CD8-positive, alpha-beta memory T cell (primary cell): ENCODE measurements around the gene WNT10A. TPM values are rescaled to one million over a fixed set of nuclear protein-coding genes. Genes with fewer than 3 reads are reported as not detected.

Experiments
- CTCF ChIA-PET: fragments of 350-600 bp; sonication (Branson Sonifier 250); formaldehyde crosslinking; loops from one replicate; lab custom pipeline; 2021; ENCODE audit warnings: antibody characterized with exemption; lab: Charles Lee
- POLR2A ChIA-PET: fragments of 350-600 bp; sonication (Branson Sonifier 250); formaldehyde crosslinking; loops from one replicate; lab custom pipeline; 2021; ENCODE audit warnings: antibody characterized with exemption; lab: Charles Lee
- DNase-seq, 5 donors: peaks; one replicate each; pipeline versions ENCODE4 v3.0.0 to v3.0.0-alpha.2; 2020 to 2022; ENCODE audit warnings: mixed read lengths in 1 of 5
- H3K27ac ChIP-seq: one replicate; pipeline ENCODE4 v1.7.0; 2013; ENCODE audit warnings: low read depth, mild to moderate bottlenecking, low read length, moderate library complexity
- H3K27me3 ChIP-seq: 2 replicates; pipeline ENCODE4 v1.7.0; 2013; ENCODE audit warnings: low read length, mild to moderate bottlenecking; ENCODE audit not compliant: insufficient read depth, poor library complexity, severe bottlenecking
- H3K36me3 ChIP-seq: 2 replicates; pipeline ENCODE4 v1.7.0; 2013; ENCODE audit warnings: mild to moderate bottlenecking, low read length, moderate library complexity; ENCODE audit not compliant: insufficient read depth
- H3K4me1 ChIP-seq: 2 replicates; pipeline ENCODE4 v1.7.0; 2013; ENCODE audit warnings: mild to moderate bottlenecking, low read length, moderate library complexity; ENCODE audit not compliant: insufficient read depth
- H3K4me3 ChIP-seq: 2 replicates; pipeline ENCODE4 v1.7.0; 2013; ENCODE audit warnings: mild to moderate bottlenecking, low read length
- H3K9me3 ChIP-seq: 2 replicates; pipeline ENCODE4 v1.7.0; 2013; ENCODE audit warnings: mild to moderate bottlenecking, low read length
- H3K27ac Mint-ChIP-seq, 8 donors: one replicate each; pipeline ENCODE4 v1.8.0; 2020 to 2021; ENCODE audit warnings: mixed read lengths in 8 of 8, mild to moderate bottlenecking in 6 of 8, inconsistent platforms in 3 of 8, moderate library complexity in 3 of 8
- H3K27me3 Mint-ChIP-seq, 2 donors: one replicate each; pipeline ENCODE4 v1.8.0; 2020 to 2021; ENCODE audit warnings: mixed read lengths in 2 of 2, mild to moderate bottlenecking in 1 of 2, moderate library complexity in 1 of 2
- H3K36me3 Mint-ChIP-seq, 3 donors: one replicate each; pipeline ENCODE4 v1.8.0; 2020 to 2021; ENCODE audit warnings: mixed read lengths in 3 of 3, inconsistent platforms in 1 of 3, mild to moderate bottlenecking in 1 of 3
- H3K4me1 Mint-ChIP-seq, 3 donors: one replicate each; pipeline ENCODE4 v1.8.0; 2020 to 2021; ENCODE audit warnings: mixed read lengths in 3 of 3, inconsistent platforms in 1 of 3, mild to moderate bottlenecking in 1 of 3
- H3K4me3 Mint-ChIP-seq, 7 donors: one replicate each; pipeline ENCODE4 v1.8.0; 2020 to 2021; ENCODE audit warnings: mixed read lengths in 7 of 7, mild to moderate bottlenecking in 6 of 7, moderate library complexity in 4 of 7, inconsistent platforms in 2 of 7
- H3K9me3 Mint-ChIP-seq, 5 donors: one replicate each; pipeline ENCODE4 v1.8.0; 2020 to 2022; ENCODE audit warnings: mixed read lengths in 5 of 5, mild to moderate bottlenecking in 3 of 5, moderate library complexity in 2 of 5, inconsistent platforms in 1 of 5
- polyA plus RNA-seq: library from polyadenylated mRNA; unstranded; fragments of 300-500 nt; fragmentation: Illumina TruSeq; gene quantifications from one replicate; pipeline ENCODE4 v1.2.3, GENCODE V29; 2021
- total RNA-seq, 2 experiments: library from RNA; stranded (reverse); gene quantifications; one replicate each; pipeline ENCODE4 v1.2.3, GENCODE V29; 2021

The WNT10A gene
- total and polyA plus RNA-seq, 3 experiments from 2014 or later: 1.0 to 1.5 (median 1.1) TPM

- Mint-ChIP-seq H3K36me3 (peaks cover 0 to 2% (median 2%) of the 10 kb centered on the region in 3 donors), H3K4me3 (peak overlapping the region in 6 of 7 donors; percentile 55 to 80 (median 74)), H3K27ac (peak overlapping the region in 1 of 8 donors; percentile 36), H3K9me3 (no peaks in the 10 kb centered on the region), H3K27me3 (peaks cover 74 to 85% of the 10 kb centered on the region in 2 donors), H3K4me1 (peaks cover 18 to 32% (median 24%) of the 10 kb centered on the region in 3 donors)
- no peak for DNase-seq
- CTCF ChIA-PET: interaction anchor here (1.1 to 4.9 kb wide), 4 partner anchors 17 to 121 kb away, joined by 3 to 28 read pairs (median 6); partner anchors contain the start of gene WNT10A
- Histone ChIP-seq H3K27ac (no peak overlapping the region), H3K4me3 (no peak overlapping the region), H3K27me3 (peaks cover 38% of the 10 kb centered on the region), H3K4me1 (peaks cover 18% of the 10 kb centered on the region), H3K36me3 (no peaks in the 10 kb centered on the region), H3K9me3 (no peaks in the 10 kb centered on the region)
- POLR2A ChIA-PET: no interaction called here
Measured at GRCh38 chr2:218858671-218859555, 21.7 kb upstream of the WNT10A start.

- H3K36me3 Mint-ChIP-seq: peaks cover 0 to 3% (median 2%) of the 10 kb centered on the region in 3 donors
- Histone ChIP-seq H3K27ac (no peak within 1 kb of the TSS), H3K4me3 (no peak within 1 kb of the TSS), H3K9me3 (no peaks in the 10 kb centered on the region), H3K4me1 (peaks cover 18% of the 10 kb centered on the region), H3K27me3 (peaks cover 39% of the 10 kb centered on the region), H3K36me3 (no peaks in the 10 kb centered on the region)
- H3K27me3 Mint-ChIP-seq: peaks cover 73 to 84% of the 10 kb centered on the region in 2 donors
- POLR2A ChIA-PET: no interaction called here
- CTCF ChIA-PET: interaction anchor here (1.6 to 4.9 kb wide), 3 partner anchors 17 to 38 kb away, joined by 8 to 28 read pairs (median 9); no protein-coding TSS in a partner anchor
- peak within 1 kb of the TSS in 2 of 8 donors; percentile 36 to 58 for H3K27ac Mint-ChIP-seq
- DNase-seq: no peak
- peak within 1 kb of the TSS in 6 of 7 donors; percentile 61 to 80 (median 74) for H3K4me3 Mint-ChIP-seq
- H3K4me1 Mint-ChIP-seq: peaks cover 18 to 32% (median 24%) of the 10 kb centered on the region in 3 donors
- H3K9me3 Mint-ChIP-seq: no peaks in the 10 kb centered on the region
Measured at GRCh38 chr2:218859556-218859987, 21.1 kb upstream of the WNT10A start, which contains the start of gene WNT6. WNT6 (plus strand) TSS chr2:218859805; CDS start chr2:218860038, 233 bp downstream.

GRCh38 chr2:218859988-218860831, 20.4 kb upstream of the WNT10A start:
- Histone ChIP-seq H3K9me3 (no peaks in the 10 kb centered on the region), H3K36me3 (no peaks in the 10 kb centered on the region), H3K27ac (no peak overlapping the region), H3K4me1 (peaks cover 18% of the 10 kb centered on the region), H3K27me3 (peaks cover 39% of the 10 kb centered on the region), H3K4me3 (no peak overlapping the region)
- Mint-ChIP-seq H3K27ac (peak overlapping the region in 1 of 8 donors; percentile 58), H3K36me3 (peaks cover 0 to 3% (median 2%) of the 10 kb centered on the region in 3 donors), H3K4me1 (peaks cover 18 to 32% (median 24%) of the 10 kb centered on the region in 3 donors), H3K9me3 (no peaks in the 10 kb centered on the region), H3K4me3 (peak overlapping the region in 6 of 7 donors; percentile 47 to 79 (median 62)), H3K27me3 (peaks cover 67 to 83% of the 10 kb centered on the region in 2 donors)
- DNase-seq: no peak
- ChIA-PET POLR2A (no interaction called here), CTCF (interaction anchor here (1.5 to 1.7 kb wide), 2 partner anchors 12 to 16 kb away, joined by 3 to 9 read pairs; no protein-coding TSS in a partner anchor)

GRCh38 chr2:218860950-218861381, 19.7 kb upstream of the WNT10A start:
- H3K27me3 Mint-ChIP-seq: peaks cover 59 to 80% of the 10 kb centered on the region in 2 donors
- no peak overlapping the region for H3K4me3 ChIP-seq
- H3K9me3 ChIP-seq: no peaks in the 10 kb centered on the region
- H3K27ac Mint-ChIP-seq: no peak overlapping the region
- CTCF ChIA-PET: interaction anchor here (1.2 to 1.7 kb wide), 3 partner anchors 13 to 37 kb away, joined by 3 to 9 read pairs (median 4); no protein-coding TSS in a partner anchor
- peaks cover 18% of the 10 kb centered on the region for H3K4me1 ChIP-seq
- H3K9me3 Mint-ChIP-seq: no peaks in the 10 kb centered on the region
- DNase-seq: peak in 1 of 5 donors; percentile 41
- peak overlapping the region; percentile 9 to 82 (median 47) for H3K4me3 Mint-ChIP-seq
- H3K27me3 ChIP-seq: peaks cover 39% of the 10 kb centered on the region
- POLR2A ChIA-PET: no interaction called here
- no peaks in the 10 kb centered on the region for H3K36me3 ChIP-seq
- H3K27ac ChIP-seq: no peak overlapping the region
- H3K36me3 Mint-ChIP-seq: peaks cover 0 to 3% (median 2%) of the 10 kb centered on the region in 3 donors
- peaks cover 18 to 32% (median 24%) of the 10 kb centered on the region in 3 donors for H3K4me1 Mint-ChIP-seq

- Histone ChIP-seq H3K27ac (no peak overlapping the region), H3K9me3 (no peaks in the 10 kb centered on the region), H3K27me3 (peaks cover 36% of the 10 kb centered on the region), H3K4me1 (peaks cover 18% of the 10 kb centered on the region), H3K4me3 (no peak overlapping the region), H3K36me3 (no peaks in the 10 kb centered on the region)
- Mint-ChIP-seq H3K27me3 (peaks cover 56 to 79% of the 10 kb centered on the region in 2 donors), H3K9me3 (no peaks in the 10 kb centered on the region), H3K4me3 (peak overlapping the region in 2 of 7 donors; percentile 16 to 23), H3K4me1 (peaks cover 18 to 24% (median 19%) of the 10 kb centered on the region in 3 donors), H3K27ac (no peak overlapping the region), H3K36me3 (peaks cover 0 to 3% (median 2%) of the 10 kb centered on the region in 3 donors)
- no peak for DNase-seq
- ChIA-PET CTCF (interaction anchor here (1.1 to 4.1 kb wide), 4 partner anchors 10 to 36 kb away, joined by 3 to 19 read pairs (median 4); no protein-coding TSS in a partner anchor), POLR2A (no interaction called here)
Measured at GRCh38 chr2:218861645-218862318, 18.9 kb upstream of the WNT10A start.

- no peak for DNase-seq
- Mint-ChIP-seq H3K4me1 (peaks cover 18 to 22% (median 18%) of the 10 kb centered on the region in 3 donors), H3K9me3 (no peaks in the 10 kb centered on the region), H3K36me3 (peaks cover 0 to 3% (median 2%) of the 10 kb centered on the region in 3 donors), H3K4me3 (no peak overlapping the region), H3K27ac (no peak overlapping the region), H3K27me3 (peaks cover 49 to 75% of the 10 kb centered on the region in 2 donors)
- peaks cover 18% of the 10 kb centered on the region for H3K4me1 ChIP-seq
- ChIA-PET POLR2A (interaction anchor here (0.5 kb wide), 1 partner anchor 288 kb away, joined by 7 read pairs; no protein-coding TSS in a partner anchor), CTCF (interaction anchor here (0.6 to 4.1 kb wide), 3 partner anchors 9 to 15 kb away, joined by 3 to 19 read pairs (median 4); no protein-coding TSS in a partner anchor)
- no peaks in the 10 kb centered on the region for H3K36me3 ChIP-seq
- H3K4me3 ChIP-seq: no peak overlapping the region
- H3K27ac ChIP-seq: no peak overlapping the region
- H3K9me3 ChIP-seq: no peaks in the 10 kb centered on the region
- H3K27me3 ChIP-seq: peaks cover 30% of the 10 kb centered on the region
Measured at GRCh38 chr2:218863021-218863520, 17.6 kb upstream of the WNT10A start.
